Activated T-cell treated with anti-CD3 and anti-CD28 coated beads, Interleukin-2, amount 50 U/mL, for 4 hours (primary cell): Measurements from ENCODE around the gene AQP9. TPM values are rescaled to one million over a fixed set of nuclear protein-coding genes. Genes with fewer than 3 reads are reported as not detected.
"Not testable (repeated sequence)": the region's sequence is repeated elsewhere in the genome, so short reads cannot be mapped to it uniquely, and the experiment has no call there.

Experiments
- ATAC-seq, 2 donors: fragments of 200-7000 bp; cut with Tn5 transposase; one replicate each; pipeline ENCODE4 v1.10.0; 2021
- DNase-seq: peaks from one replicate; pipeline ENCODE4 v3.0.0-alpha.2; 2020
- H3K27me3 Mint-ChIP-seq: one replicate; pipeline ENCODE4 v1.8.0; 2021; ENCODE audit warnings: low read depth, mixed read lengths
- H3K36me3 Mint-ChIP-seq: one replicate; pipeline ENCODE4 v1.8.0; 2022; ENCODE audit warnings: mixed read lengths; ENCODE audit not compliant: insufficient read depth
- H3K4me1 Mint-ChIP-seq: one replicate; pipeline ENCODE4 v1.8.0; 2021; ENCODE audit warnings: low read depth, mixed read lengths
- H3K4me3 Mint-ChIP-seq: one replicate; pipeline ENCODE4 v1.8.0; 2021; ENCODE audit warnings: mild to moderate bottlenecking, moderate library complexity, mixed read lengths
- H3K9me3 Mint-ChIP-seq: one replicate; pipeline ENCODE4 v1.8.0; 2021; ENCODE audit warnings: mixed read lengths
- total RNA-seq, 3 donors: library from RNA; stranded (reverse); gene quantifications; one replicate each; pipeline ENCODE4 v1.2.1, GENCODE V29; 2021

Gene AQP9
- total RNA-seq, 3 donors from 2014 or later = 0.26 to 0.99 (median 0.60) TPM

DNA sequence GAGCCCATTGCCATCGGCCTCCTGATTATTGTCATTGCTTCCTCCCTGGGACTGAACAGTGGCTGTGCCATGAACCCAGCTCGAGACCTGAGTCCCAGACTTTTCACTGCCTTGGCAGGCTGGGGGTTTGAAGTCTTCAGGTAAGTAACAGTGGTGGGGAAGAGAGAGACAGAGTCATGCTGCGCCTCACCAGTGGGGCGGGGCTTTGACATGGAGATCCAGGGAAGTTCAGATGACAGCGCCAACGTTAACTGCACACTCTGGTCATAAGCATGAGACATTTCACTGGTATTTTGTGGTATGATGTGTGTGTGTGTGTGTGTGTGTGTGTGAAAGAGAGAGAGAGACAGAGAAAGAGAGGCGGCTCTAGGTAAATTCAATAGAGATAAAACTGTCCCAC, 41.0 kb downstream of the AQP9 start:
- no peak for ATAC-seq
- Mint-ChIP-seq H3K4me3 (no peak overlapping the region), H3K27me3 (peaks cover 32% of the 10 kb centered on the region), H3K4me1 (no peaks in the 10 kb centered on the region), H3K36me3 (no peaks in the 10 kb centered on the region), H3K9me3 (no peaks in the 10 kb centered on the region)
- no peak for DNase-seq

DNA sequence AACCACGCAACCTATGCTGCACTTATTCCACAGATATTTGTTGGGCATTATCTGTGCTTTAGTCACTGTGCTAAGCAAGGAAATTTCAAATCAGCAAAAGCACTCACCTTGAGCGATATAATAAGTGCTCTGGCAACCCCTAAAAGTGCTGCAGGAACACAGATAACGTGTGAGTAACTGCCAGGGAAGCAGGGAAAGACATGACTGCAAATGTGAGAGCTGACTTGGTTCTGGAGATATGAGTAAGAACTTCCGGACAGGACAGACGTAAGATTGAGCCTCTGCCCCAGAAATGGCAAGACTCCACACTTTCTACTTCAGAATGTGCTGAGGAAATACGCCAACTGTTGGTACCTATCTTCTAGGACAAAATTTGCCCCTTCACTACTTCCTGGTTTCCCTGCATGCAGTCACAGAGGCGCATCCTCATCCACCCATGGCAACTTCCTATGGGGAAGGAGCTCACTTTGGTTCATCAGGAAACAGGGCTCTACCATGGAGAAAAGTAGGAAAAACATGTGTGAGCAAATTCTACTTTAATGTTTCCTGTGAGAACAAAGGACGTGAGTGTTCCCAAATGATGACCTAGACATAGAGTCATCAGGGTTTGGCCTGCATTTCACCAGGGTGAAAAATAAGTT, 41.7 kb downstream of the AQP9 start:
- no peak for ATAC-seq
- peaks cover 32% of the 10 kb centered on the region for H3K27me3 Mint-ChIP-seq
- no peaks in the 10 kb centered on the region for H3K4me1 Mint-ChIP-seq
- no peak overlapping the region for H3K4me3 Mint-ChIP-seq
- H3K9me3 Mint-ChIP-seq = no peaks in the 10 kb centered on the region
- DNase-seq = no peak
- H3K36me3 Mint-ChIP-seq = no peaks in the 10 kb centered on the region

DNA sequence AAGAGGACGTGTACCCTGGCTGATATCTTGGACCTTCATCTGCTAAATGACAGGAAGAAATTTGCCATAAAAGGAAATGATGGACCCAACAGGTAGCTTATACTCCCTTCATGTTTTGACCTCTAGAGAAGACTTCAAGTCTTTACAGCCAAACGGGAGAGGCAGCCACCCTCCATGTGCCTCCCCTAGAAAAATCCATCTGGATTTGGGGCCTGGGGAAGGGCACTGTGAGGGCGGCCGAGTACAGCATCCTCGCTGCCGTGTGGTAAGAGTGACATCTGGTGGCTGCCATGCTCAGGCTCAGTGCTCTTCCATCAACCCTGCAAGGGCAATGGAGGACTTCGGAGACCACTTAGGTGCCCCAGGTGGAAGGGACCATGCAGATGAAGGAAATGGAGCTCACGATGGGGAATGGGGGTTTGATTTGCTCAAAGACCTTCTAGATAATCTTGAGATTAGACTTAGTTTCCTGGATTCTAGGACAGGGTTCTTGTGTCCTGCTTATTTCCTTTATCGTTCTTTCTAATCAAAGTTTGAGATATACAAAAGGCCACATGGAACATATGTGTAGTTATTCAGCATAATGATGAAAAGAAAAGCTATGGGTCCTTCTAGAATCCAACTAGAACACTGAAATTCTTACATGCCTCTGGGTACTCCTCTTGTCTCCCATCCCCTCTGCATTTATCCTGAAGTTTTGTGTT, 44.4 kb downstream of the AQP9 start:
- Mint-ChIP-seq H3K4me1 (peaks cover 4% of the 10 kb centered on the region), H3K36me3 (no peaks in the 10 kb centered on the region), H3K9me3 (no peaks in the 10 kb centered on the region), H3K27me3 (peaks cover 26% of the 10 kb centered on the region), H3K4me3 (no peak overlapping the region)
- ATAC-seq (peak; percentile 70 to 71), DNase-seq (no peak)

DNA sequence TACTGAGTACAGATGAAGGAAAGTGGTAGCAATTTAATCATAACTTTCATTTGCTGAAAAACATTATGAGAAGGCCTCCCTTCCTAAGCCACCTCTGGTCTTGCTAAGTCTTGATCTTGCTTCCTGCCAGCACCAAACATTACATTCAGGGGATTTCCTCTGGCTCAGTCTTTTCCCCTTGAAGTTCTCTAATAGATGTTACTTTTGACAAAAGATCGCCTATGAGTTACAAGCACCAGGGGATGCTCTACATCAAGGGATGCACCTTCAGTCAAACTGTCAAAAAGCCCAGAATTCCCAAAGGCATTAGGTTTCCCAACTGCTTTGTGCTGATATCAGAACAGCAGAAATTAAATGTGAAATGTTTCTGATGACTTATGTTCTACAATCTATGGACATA, 47.3 kb downstream of the AQP9 start:
- Mint-ChIP-seq H3K4me1 (peaks cover 4% of the 10 kb centered on the region), H3K27me3 (peaks cover 24% of the 10 kb centered on the region), H3K36me3 (no peaks in the 10 kb centered on the region), H3K4me3 (no peak overlapping the region), H3K9me3 (no peaks in the 10 kb centered on the region)
- ATAC-seq (no peak), DNase-seq (no peak)

DNA sequence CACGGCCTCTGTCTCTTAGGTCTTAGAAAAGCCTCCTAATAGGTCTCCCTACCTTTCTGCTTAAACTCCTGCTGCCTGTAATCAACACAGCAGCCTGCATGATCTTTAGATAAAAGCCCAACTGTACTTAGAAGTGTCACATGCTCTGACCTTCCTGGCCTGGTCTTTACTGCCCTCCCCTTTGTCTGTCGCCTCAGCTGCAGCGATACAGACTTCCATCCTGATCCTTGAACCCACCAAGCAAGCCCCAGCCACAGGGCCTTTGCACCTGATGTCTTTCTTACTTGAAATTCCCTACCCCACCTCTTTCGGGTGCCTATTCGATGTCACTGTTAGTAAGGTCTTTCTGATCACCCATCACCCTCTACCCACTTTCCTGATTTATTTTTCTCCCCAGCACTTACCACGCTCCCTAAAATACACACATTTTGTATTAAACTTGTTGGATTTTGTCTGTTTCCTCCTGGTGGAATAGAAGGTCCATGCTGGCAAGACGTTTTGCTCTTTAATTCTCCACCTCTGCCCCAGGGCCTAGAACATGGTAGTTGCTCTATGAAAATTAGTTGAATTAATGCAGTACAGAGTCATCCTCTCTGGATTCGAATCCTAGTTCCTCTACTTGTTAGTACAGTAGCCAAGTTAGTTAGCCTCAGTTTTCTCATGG, 51.1 kb downstream of the AQP9 start:
- no peaks in the 10 kb centered on the region for H3K36me3 Mint-ChIP-seq
- no peaks in the 10 kb centered on the region for H3K9me3 Mint-ChIP-seq
- ATAC-seq (no peak), DNase-seq (no peak)
- H3K4me1 Mint-ChIP-seq = peaks cover 4% of the 10 kb centered on the region
- no peak overlapping the region for H3K4me3 Mint-ChIP-seq
- H3K27me3 Mint-ChIP-seq = peaks cover 20% of the 10 kb centered on the region

DNA sequence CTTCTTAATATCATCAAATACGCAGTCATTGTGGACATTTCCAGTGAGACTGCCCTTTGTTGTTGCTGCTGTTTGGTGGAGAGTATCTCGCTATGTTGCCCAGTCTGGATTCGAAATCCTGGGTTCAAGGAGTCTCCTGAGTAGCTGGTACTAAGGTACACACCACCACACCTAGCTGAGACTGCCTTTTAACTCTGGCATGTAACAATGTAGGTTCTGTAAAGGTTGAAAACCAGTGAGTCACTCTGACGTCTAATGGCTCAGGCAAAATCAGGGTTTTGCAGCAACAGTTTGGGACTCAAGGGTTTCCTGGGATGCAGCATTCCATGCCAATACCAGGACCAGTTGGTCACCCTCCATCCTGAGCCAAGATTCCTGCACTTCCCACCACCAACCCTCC, 52.2 kb downstream of the AQP9 start:
- Mint-ChIP-seq H3K27me3 (peaks cover 24% of the 10 kb centered on the region), H3K4me1 (peaks cover 1% of the 10 kb centered on the region), H3K4me3 (no peak overlapping the region), H3K9me3 (no peaks in the 10 kb centered on the region), H3K36me3 (no peaks in the 10 kb centered on the region)
- no peak for ATAC-seq
- no peak for DNase-seq

DNA sequence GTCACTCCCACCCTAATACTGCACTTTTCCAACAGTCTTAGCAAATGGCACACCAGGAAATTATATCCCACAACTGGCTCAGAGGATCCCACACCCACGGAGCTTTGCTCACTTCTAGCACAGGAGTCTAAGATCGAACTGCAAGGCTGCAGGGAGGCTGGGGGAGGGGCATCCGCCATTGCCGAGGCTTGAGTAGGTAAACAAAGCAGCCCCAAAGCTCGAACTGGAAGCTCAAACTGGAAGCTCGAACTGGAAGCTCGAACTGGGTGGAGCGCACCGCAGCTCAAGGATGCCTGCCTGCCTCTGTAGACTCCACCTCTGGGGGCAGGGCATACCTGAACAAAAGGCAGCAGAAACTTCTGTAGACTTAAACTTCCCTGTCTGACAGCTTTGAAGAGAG, 55.5 kb downstream of the AQP9 start:
- not testable (repeated sequence) for H3K36me3 Mint-ChIP-seq, ATAC-seq, H3K4me1 Mint-ChIP-seq, H3K4me3 Mint-ChIP-seq, H3K9me3 Mint-ChIP-seq, DNase-seq
- peaks cover 17% of the 10 kb centered on the region for H3K27me3 Mint-ChIP-seq

DNA sequence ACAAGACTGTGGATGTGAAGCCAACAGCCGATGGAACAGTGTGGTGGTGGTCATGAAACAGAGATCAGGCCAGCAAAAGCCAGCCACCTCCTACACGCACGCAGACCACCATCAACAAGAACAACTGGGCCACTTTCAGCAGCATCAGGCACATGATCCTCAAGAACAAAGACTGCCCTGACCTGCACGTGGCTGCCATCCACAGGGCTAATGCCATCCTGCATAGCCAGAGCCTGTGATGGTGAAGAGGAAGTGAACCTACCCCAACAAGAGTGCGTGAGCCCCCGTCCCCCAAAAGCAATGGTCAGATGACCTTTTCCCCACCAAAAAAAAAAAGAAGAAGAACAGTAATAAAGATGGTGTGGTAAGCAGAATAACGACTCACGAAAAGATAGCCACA, 62.6 kb downstream of the AQP9 start:
- no peaks in the 10 kb centered on the region for H3K4me1 Mint-ChIP-seq
- H3K36me3 Mint-ChIP-seq = no peaks in the 10 kb centered on the region
- peaks cover 7% of the 10 kb centered on the region for H3K27me3 Mint-ChIP-seq
- DNase-seq = no peak
- no peaks in the 10 kb centered on the region for H3K9me3 Mint-ChIP-seq
- no peak for ATAC-seq
- no peak overlapping the region for H3K4me3 Mint-ChIP-seq

DNA sequence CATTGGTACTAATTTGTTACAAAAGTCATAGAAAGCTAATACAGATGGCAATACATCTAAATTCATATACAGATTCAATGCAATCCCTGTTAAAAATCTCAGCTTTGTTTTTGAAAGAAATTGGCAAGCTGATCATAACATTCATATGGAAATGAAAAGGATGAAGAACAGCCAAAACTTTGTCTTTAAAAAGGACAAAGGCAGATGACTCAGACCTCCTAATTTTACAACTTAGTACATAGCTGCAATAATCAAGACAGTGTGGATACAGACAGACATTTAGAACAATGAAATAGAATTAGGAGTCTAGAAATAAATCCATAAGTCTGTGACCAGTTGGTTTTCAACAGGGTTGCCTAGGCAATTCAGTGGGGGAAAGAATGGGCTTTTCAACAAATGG, 63.3 kb downstream of the AQP9 start:
- Mint-ChIP-seq H3K9me3 (no peaks in the 10 kb centered on the region), H3K36me3 (no peaks in the 10 kb centered on the region), H3K27me3 (peaks cover 2% of the 10 kb centered on the region), H3K4me3 (no peak overlapping the region), H3K4me1 (no peaks in the 10 kb centered on the region)
- ATAC-seq (no peak), DNase-seq (no peak)

DNA sequence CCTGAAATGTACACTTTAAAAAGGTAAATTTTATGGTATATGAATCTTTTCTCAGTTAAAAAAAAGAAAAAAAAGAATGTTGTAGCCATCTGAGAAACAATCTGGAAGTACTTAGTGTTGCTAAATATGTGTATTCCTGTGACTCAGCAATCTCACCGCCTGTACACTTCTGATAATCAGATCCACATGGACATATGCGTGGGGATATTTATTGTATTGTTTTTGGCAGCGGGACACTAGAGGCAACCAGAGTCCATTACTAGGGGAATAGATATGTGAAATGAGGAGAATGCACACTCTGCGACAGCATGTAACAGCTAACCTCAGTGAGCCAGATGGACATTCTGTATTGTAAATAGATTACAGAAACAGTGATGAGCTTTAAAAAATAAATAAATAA, 65.4 kb downstream of the AQP9 start:
- no peak for ATAC-seq
- H3K4me1 Mint-ChIP-seq = no peaks in the 10 kb centered on the region
- H3K4me3 Mint-ChIP-seq = no peak overlapping the region
- no peaks in the 10 kb centered on the region for H3K9me3 Mint-ChIP-seq
- no peak for DNase-seq
- H3K27me3 Mint-ChIP-seq = peaks cover 2% of the 10 kb centered on the region
- no peaks in the 10 kb centered on the region for H3K36me3 Mint-ChIP-seq

DNA sequence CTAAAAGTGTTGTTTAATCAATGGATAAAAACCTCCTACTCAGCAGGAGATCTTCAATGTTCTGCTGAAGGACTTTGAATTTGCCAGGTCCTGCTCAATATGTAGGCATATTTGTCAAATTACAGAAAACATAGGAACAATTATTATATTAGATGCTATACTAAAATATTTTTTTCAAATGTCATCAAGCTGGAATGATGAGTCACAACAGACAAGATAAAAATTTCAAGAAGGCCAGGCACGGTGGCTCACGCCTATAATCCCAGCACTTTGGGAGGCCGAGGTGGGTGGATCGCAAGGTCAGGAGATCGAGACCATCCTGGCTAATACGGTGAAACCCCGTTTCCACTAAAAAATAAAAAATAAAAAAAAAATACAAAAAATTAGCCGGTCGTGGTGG, 68.0 kb downstream of the AQP9 start:
- peaks cover 2% of the 10 kb centered on the region for H3K27me3 Mint-ChIP-seq
- ATAC-seq (no peak), DNase-seq (no peak)
- no peaks in the 10 kb centered on the region for H3K4me1 Mint-ChIP-seq
- H3K4me3 Mint-ChIP-seq = no peak overlapping the region
- H3K36me3 Mint-ChIP-seq = no peaks in the 10 kb centered on the region
- no peaks in the 10 kb centered on the region for H3K9me3 Mint-ChIP-seq

DNA sequence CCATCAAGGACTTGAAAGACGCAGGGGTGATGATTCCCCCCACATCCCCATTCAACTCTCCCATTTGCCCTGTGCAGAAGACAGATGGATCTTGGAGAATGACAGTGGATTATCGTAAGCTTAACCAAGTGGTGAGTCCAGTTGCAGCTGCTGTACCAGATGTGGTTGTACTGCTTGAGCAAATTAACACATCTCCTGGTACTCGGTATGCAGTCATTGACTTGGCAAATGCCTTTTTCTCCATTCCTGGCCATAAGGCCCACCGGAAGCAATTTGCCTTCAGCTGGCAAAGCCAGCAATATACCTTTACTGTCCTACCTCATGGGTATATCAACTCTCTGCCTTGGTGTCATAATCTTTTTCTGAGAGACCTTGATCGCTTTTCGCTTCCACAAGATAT, 70.0 kb downstream of the AQP9 start:
- not testable (repeated sequence) for H3K4me3 Mint-ChIP-seq

DNA sequence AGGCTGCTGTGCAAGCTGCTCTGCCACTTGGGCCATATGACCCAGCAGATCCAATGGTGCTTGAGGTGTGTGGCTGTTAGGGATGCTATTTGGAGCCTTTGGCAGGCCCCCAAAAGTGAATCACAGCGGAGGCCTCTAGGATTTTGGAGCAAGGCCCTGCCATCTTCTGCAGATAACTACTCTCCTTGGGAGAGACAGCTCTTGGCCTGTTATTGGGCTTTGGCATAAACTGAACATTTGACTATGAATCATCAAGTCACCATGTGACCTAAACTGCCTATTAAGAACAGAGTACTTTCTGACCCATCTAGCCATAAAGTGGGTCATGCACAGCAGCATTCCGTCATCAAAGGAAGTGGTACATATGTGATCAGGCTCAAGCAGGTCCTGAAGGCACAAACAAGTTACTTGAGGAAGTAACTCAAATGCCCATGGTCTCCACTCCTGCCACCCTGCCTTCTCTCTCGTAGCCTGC, 70.9 kb downstream of the AQP9 start:
- not testable (repeated sequence) for H3K4me3 Mint-ChIP-seq, H3K9me3 Mint-ChIP-seq, H3K4me1 Mint-ChIP-seq, H3K36me3 Mint-ChIP-seq, H3K27me3 Mint-ChIP-seq, DNase-seq
- ATAC-seq = peak in 1 of 2 donors; percentile 46

More for the DNA sequence above, 70.0 kb downstream of the AQP9 start:
- not testable (repeated sequence) for H3K27me3 Mint-ChIP-seq, H3K36me3 Mint-ChIP-seq, DNase-seq, ATAC-seq, H3K4me1 Mint-ChIP-seq, H3K9me3 Mint-ChIP-seq

DNA sequence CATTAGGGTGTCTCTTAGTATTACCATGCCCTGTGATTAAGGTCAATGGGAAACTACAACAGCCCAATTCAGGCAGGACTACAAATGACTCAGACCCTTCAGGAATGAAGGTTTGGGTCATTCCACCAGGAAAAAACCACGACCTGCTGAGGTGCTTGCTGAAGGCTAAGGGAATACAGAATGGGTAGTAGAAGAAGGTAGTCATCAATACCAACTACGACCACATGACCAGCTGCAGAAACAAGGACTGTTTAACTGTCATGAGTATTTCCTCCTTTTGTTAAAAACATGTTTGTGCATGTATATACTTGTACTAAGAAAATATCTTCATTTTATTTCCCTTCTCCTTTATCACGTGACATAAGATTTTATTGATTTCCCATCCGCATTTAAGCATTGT, 71.8 kb downstream of the AQP9 start:
- not testable (repeated sequence) for ATAC-seq, H3K4me1 Mint-ChIP-seq, H3K4me3 Mint-ChIP-seq, H3K9me3 Mint-ChIP-seq, H3K36me3 Mint-ChIP-seq, DNase-seq, H3K27me3 Mint-ChIP-seq
